Stimulated activated naive CD4-positive, alpha-beta T cell (primary cell): Measurements from ENCODE around the gene PDE2A.
"Not testable (repeated sequence)": the region's sequence is repeated elsewhere in the genome, so short reads cannot be mapped to it uniquely, and the experiment has no call there.

Source experiments
- DNase-seq, 6 experiments: peaks; one replicate each; lab custom pipeline; 2025; lab: John Stamatoyannopoulos, UW

PDE2A gene

GRCh38 chr11:72576661-72577060 is 97.6 kb downstream of the PDE2A start:
- DNase-seq = no peak

- DNase-seq = no peak
Observed at GRCh38 chr11:72576243-72576595, 98.0 kb downstream of the PDE2A start.

- no peak for DNase-seq
Observed at GRCh38 chr11:72575533-72576242, 98.5 kb downstream of the PDE2A start.

- no peak for DNase-seq
Observed at GRCh38 chr11:72574548-72575460, 99.4 kb downstream of the PDE2A start.

GRCh38 chr11:72573855-72574445 is 100.3 kb downstream of the PDE2A start:
- no peak for DNase-seq

GRCh38 chr11:72573072-72573854 is 101.0 kb downstream of the PDE2A start:
- DNase-seq = peak in 2 of 6 experiments; percentile 2 to 7

- DNase-seq = not testable (repeated sequence)
Observed at GRCh38 chr11:72572540-72572939, 101.7 kb downstream of the PDE2A start.

- no peak for DNase-seq
Observed at GRCh38 chr11:72570893-72571661, 103.1 kb downstream of the PDE2A start.

- DNase-seq = no peak
Observed at GRCh38 chr11:72569966-72570892, 104.0 kb downstream of the PDE2A start.

GRCh38 chr11:72568861-72569260 is 105.4 kb downstream of the PDE2A start:
- DNase-seq = no peak

GRCh38 chr11:72562431-72562830 is 111.8 kb downstream of the PDE2A start:
- no peak for DNase-seq

- no peak for DNase-seq
Observed at GRCh38 chr11:72561856-72562255, 112.4 kb downstream of the PDE2A start.

- not testable (repeated sequence) for DNase-seq
Observed at GRCh38 chr11:72560864-72561263, 113.4 kb downstream of the PDE2A start.

- no peak for DNase-seq
Observed at GRCh38 chr11:72556433-72556832, 117.8 kb downstream of the PDE2A start.

- not testable (repeated sequence) for DNase-seq
Observed at GRCh38 chr11:72555014-72555522, 119.2 kb downstream of the PDE2A start.

- peak in 1 of 6 experiments; percentile 2 for DNase-seq
Observed at GRCh38 chr11:72553706-72554105, 120.5 kb downstream of the PDE2A start.

GRCh38 chr11:72552399-72552910 is 121.8 kb downstream of the PDE2A start:
- no peak for DNase-seq

- DNase-seq = no peak
Observed at GRCh38 chr11:72551571-72551970, 122.7 kb downstream of the PDE2A start.

GRCh38 chr11:72548463-72548862 is 125.8 kb downstream of the PDE2A start:
- no peak for DNase-seq

GRCh38 chr11:72546866-72547265 is 127.4 kb downstream of the PDE2A start:
- no peak for DNase-seq
